Stimulated activated CD4-positive, alpha-beta T cell treated with anti-CD3 and anti-CD28 coated beads, Interleukin-1b, Interleukin-23, amount 100 ng/mL, for 1 hour (primary cell): Measurements from ENCODE around the gene PHLDB1.
"Not testable (repeated sequence)": the region's sequence is repeated elsewhere in the genome, so short reads cannot be mapped to it uniquely, and the experiment has no call there.

Experiments
- DNase-seq, 2 donors: peaks; one replicate each; pipeline ENCODE4 v3.0.0-alpha.2; 2020; ENCODE audit warnings: low read depth in 2 of 2

PHLDB1 gene

DNA sequence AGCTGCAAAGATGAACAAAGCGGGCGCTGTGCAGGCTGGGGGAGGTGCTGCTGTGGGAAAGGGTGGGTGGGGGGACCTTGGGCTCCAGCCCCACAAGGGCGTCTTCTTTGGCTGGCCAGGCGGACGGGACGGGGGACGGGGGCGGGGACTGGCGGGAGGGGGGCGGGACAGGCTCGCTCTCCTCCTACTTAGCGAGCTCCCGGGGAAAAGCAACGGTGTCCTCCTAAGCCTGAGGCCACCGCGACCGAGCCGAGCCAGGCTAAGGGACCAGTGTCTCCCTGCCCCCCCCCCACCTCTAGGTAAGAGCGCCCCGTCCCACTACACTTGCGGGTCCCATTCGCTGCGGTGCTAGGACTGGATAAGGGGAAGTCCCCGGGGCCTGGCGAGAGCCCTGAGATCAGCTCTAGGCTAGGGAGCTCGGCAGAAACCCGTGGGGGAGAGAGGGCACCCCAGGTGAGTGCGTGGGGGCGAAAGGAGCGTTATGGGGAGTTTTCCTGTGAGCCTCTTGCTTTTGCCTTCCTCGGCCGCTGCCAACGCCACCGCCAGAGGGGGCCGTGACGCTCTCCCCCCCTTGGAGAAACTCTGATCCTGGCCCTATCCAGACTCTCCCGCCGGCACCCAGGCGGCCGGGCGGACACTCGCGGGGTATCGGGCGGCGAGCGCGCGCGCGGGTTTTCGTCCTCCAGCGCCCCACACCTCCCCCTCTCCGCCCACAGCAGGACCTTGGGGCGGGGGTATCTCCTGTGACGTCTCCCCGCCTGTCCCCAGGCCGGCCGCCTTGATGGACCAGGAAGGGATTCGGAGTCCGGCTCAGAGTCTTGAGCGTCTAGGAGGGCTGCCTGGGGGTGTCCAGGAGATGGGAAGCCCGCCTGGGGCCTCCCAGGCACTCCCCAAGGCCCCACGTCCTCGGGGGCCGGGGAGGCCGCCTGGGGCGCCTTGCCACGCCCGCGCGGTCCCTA, at the start of gene PHLDB1:
TSS of gene PHLDB1 (plus strand) at position 215 of the 959 bp plus-strand sequence. CDS start 6,222 bp downstream, outside the sequence.
- DNase-seq: peak in 1 of 2 donors; percentile 18

DNA sequence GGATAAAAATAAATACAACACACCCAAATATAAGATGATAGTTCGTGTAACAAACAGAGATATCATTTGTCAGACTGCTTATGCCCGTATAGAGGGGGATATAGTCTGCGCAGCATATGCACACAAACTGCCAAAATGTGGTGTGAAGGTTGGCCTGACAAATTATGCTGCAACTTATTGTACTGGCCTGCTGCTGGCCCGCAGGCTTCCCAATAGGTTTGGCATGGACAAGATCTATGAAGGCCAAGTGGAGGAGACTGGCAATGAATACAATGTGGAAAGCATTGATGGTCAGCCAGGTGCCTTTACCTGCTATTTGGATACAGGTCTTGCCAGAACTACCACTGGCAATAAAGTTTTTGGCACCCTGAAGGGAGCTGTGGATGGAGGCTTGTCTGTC, 46.6 kb upstream of the PHLDB1 start:
- no peak for DNase-seq

DNA sequence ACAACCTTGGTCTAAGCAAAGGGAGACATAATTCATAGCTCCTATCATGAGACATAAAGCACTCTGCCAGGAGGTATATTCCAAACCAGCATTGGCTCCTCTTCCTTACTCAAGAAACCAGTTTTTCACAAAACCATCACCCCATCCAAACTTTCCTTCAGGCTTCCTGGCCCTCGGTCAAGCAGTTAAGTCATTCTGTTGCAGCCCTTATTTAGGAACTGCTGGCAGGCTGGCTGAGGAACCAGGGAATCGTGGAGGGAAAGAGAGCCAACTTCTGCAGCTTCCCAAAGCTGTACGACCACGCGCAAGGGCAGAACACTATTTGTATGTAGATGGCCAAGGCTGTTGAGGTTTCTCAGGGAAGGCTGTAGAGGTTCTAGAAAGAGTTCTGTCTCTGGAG, 42.4 kb upstream of the PHLDB1 start:
- DNase-seq: no peak

DNA sequence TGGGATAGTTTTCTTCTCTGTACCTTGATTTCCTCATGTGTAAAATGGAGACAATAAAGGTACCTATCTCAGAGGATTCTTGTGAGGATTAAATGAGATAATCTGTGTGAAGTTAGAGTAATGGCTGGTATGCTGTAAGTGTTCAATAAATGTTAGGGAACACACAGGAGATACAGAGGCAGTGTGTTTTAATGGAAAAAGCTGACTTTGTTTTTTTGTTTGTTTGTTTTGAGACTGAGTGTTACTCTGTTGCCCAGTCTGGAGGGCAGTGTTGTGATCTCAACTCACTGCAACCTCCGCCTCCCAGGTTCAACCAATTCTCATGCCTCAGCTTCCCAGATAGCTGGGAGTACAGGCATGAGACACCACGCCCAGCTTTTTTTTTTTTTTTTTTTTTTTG, 37.7 kb upstream of the PHLDB1 start:
- DNase-seq: no peak

DNA sequence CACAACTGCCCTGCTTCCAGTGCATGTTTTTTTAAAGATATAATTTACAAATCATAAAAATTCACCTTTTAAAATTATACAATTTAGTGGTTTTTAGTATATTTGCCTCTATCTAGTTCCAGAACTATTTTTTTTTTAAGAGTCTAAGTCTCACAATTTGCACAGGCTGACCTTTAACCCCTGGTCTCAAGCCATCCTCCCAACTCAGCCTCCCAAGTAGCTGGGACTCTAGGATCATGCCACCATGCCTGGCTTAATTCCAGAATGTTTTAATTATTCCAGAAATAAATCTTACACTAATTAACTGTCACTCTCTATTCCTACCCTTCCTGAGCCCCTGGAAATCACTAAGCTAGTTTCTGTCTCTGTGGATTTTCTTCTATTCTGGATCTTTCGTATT, 36.6 kb upstream of the PHLDB1 start:
- no peak for DNase-seq

DNA sequence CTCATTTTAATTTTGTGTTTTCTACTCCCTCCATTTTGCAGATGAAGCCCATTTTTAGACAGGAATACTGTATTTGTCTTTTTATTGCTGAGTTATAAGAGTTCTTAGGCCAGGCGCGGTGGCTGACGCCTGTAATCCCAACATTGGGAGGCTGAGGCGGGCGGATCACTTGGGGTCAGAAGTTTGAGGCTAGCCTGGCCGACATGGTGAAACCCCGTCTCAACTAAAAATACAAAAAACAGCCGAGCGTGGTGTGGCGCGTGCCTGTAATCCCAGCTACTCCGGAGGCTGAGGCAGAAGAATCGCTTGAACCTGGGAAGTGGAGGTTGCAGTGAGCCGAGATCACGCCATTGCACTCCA, 35.7 kb upstream of the PHLDB1 start:
- not testable (repeated sequence) for DNase-seq

DNA sequence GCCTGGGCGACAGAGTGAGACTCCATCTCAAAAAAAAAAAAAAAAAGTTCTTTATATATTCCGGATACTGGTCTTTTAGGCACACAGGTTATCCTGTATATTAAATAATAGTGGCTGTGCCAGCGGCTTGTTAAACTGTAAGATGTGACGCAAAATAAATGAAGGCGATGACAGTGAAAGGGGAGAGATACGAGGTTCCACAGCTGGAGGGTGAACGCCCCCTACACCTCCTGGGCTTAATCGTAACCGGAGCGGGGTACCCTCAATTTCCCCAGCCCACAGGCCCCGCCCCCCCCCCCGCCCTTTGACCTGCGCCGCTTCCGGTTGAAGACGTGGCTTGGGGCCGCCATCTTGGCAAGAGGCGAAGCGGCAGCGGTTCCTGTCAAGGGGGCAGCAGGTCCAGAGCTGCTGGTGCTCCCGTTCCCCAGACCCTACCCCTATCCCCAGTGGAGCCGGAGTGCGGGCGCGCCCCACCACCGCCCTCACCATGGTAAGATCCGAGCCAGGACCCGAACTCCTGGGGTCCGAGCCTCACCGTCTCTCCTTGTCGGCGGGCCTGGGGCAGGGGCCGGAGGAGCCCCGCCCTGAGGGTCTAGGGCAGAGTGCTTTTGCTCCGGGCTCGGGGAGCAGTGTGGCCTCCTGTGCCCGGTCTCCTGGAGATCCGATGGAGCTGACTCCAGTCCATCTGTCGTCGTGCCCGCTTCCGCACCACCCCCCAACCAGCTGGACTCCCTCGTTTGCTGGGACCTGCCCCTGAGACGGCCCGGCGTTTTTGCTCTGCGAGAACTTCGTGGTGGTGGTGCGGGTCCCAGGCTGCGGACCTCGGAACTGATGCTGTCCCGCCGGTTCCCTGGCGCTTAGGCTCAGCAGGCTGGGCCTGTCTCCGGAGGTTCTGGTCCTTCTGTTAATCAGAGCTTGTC, 35.1 kb upstream of the PHLDB1 start, which contains the start of gene ARCN1:
TSS of gene ARCN1 (plus strand) at position 349 of the 920 bp plus-strand sequence. CDS start at position 488, 139 bp downstream.
- DNase-seq: peak; percentile 48 to 60

DNA sequence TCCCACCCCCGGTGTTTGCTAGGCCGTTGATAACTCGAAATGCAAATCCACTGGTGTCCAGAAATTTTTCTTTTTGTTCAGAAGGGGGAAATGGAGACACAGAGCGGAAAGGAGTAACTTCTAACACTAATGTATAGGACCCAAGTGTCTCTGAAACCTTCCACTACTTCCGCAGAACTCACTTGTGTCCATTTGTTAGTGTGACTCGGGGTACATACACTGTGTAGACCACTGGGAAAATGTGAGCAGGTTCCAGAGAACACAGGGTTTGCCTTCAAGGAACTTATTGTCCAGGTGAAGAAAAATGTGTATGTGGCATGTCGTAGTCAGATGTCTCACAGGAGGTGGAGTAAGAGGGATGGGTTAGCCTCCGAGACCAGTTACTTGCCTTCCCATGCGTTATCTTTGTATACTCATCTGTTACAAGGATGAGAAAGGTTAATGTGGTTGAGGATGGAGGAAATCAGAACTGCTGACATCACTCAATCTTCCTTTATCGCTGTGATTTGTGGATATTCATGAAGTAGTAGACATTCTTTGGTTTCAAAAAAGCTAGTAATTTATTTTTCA, 34.3 kb upstream of the PHLDB1 start:
- no peak for DNase-seq

DNA sequence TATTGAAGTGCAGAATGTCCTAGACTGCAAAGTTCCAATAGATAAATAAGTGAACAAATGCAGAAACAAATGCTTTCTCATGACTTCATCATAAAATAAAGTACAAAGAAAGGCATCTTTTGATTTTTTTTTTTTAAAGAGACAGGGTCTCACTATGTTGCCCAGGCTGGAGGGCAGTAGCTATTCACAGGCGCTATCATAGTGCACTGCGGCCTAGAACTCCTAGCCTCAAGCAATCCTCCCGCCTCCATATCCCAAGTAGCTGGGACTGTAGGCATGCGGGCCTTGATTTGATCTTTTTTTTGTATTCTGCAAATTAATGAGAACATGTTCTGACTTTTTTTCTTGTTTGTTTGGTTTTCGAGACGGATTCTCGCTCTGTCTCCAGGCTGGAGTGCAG, 32.8 kb upstream of the PHLDB1 start:
- no peak for DNase-seq

DNA sequence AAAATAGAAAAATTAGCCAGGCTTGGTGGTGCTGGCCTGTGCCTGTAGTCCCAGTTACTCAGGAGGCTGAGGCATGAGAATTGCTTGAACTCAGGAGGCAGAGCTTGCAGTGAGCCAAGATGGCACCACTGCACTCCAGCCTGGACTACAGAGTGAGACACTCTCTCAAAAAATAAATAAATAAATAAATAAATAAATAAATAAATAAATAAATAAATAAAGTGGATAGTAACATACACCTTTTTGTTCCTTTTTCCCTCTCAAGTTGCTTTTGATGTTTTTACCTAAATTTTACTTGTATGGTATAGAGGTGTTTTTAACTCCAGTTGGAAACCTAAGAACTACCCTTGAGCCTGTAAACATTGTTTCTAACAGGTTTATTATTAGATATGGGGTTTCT, 29.4 kb upstream of the PHLDB1 start:
- not testable (repeated sequence) for DNase-seq

DNA sequence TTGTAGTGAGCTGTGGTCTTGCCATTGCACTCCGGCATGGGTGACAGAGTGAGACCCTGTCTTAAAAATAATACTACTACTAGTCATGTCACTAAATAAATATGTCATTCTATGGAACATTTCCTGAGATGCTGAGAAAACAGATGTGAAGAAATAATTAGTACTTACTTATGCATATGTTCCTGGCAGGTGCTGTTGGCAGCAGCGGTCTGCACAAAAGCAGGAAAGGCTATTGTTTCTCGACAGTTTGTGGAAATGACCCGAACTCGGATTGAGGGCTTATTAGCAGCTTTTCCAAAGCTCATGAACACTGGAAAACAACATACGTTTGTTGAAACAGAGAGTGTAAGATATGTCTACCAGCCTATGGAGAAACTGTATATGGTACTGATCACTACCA, 26.4 kb upstream of the PHLDB1 start:
- DNase-seq: no peak

DNA sequence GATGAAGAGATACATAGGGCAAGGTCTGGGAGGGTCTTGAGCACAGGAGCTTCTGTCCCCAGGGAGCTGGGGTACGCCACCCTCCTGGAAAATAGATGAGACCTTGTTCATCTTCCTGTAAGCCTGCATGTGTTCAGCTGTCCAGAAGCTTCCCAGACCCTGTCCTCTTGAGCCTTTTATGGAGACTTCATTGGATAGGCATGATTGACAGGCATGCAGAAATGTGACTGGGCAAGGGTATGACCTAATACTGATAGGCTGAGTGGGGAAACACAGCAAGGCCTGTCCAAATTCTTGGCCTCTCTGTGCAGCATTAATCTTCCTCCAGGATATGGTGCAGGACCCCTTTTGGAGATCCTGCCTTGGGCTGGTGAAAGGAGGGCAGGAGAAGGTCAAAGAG, 19.5 kb upstream of the PHLDB1 start:
- DNase-seq: no peak

DNA sequence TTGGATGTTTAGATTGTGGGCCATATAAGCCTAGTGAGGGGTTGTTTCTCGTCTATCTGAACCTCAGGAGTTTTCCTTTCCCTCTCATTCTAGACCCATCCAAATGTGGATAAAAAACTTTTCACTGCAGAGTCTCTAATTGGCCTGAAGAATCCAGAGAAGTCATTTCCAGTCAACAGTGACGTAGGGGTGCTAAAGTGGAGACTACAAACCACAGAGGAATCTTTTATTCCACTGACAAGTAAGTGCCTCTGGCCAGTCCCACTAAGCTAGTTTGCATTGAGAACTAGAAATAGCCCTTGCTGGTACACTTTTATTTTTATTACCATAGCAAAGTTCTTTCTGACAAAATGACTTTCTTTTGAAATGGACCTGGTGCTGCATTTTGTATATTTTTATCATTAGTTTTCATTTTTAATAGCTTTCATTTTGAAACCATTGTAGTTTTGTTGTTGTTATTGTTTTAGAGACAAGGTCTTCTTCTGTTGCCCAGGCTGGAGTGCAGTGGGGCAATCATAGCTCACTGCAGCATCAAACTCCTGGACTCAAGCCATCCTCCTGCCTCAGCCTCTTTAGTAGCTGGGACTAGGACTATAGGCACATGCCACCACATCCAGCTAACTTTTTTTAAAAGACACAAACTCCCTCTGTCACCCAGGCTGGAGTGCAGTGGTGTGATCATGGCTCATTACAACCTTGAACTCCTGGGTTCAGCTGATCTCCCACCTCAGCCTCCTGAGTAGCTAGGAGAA, 14.6 kb upstream of the PHLDB1 start:
- no peak for DNase-seq

DNA sequence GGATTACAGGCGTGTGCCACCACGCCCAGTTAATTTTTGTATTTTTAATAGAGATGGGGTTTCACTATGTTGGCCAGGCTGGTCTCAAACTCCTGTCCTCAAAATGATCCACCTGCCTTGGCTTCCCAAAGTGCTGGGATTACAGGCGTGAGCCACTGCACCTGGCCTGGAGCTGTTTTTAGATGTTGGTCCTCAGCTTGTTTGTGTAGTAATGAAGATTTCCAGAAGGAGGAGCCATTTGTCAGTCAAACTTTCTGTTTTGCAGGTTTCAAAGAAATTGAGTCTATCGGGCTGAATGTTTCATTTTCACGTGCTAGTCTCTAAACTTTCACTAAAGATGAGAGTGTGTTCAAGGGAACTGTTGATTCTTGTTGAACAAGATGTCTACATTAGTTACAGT, 12.4 kb upstream of the PHLDB1 start:
- not testable (repeated sequence) for DNase-seq

DNA sequence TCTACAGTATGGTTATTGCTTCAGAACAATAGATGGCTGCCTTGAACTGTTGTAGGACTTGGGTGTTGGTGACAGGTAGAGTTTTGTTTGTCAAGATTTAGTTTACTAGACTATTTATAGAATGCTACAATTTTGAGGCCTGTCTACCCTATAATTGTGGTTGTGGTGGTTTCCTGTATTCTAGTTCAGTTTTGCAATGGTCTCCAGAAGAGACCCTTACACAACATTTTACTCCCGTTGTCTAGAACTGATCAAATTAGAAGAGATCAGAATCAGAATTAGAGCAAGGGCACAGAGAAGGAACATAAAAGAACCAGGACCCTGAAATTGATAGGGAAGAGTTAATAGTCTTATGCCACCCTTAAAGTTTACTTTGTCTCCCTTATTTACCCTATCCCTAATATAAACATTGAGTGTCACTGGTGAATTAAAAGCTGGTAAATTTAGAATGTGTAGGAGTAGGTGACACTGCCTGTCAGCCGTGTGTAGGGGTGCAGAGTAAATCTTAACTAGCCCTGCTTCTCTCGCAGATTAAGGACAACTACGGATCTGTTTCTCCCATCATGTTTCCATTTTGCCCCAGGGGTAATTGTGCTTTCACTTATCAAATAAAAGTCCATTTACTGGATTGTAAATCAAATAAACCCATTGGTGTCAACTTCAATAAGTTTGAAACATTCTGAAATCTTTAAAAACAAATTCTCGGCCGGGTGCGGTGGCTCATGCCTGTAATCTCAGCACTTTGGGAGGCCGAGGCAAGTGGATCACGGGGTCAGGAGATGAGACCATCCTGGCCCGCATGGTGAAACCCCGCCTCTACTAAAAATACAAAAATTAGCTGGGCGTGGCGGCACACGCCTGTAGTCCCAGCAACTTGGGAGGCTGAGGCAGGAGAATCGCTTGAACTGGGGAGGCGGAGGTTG, 10.9 kb upstream of the PHLDB1 start:
- DNase-seq: no peak

DNA sequence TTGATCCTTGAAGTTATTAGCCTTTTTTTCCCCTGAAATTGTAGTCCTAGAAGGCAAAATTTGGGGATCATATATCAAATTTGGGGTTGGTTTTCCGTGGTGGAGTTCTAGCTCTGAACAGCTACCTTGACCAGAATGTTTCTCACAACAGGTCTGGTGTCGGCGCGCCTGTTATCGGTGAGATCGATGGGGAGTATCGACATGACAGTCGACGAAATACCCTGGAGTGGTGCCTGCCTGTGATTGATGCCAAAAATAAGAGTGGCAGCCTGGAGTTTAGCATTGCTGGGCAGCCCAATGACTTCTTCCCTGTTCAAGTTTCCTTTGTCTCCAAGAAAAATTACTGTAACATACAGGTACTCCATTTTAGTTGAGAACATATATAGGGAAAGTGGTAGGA, 9.9 kb upstream of the PHLDB1 start:
- no peak for DNase-seq

DNA sequence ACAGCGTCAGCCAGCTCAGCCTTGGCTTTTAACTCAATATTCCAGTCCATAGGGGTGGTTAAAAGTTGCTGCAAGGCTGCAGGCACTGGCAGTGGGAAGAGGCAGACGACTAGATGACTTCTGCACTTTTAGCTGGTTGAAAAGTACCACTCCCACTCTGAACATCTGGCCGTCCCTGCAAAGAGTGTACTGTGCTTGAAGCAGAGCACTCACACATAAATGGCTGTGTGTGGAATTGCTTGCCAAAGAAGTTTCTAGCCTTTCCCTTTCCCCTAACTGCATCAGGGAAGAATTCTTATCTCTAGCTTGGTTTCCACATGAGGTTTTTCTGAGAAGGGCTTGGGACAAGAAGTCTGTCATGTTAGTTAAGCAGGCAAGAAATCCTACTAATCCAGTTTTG, 5.1 kb upstream of the PHLDB1 start:
- no peak for DNase-seq

DNA sequence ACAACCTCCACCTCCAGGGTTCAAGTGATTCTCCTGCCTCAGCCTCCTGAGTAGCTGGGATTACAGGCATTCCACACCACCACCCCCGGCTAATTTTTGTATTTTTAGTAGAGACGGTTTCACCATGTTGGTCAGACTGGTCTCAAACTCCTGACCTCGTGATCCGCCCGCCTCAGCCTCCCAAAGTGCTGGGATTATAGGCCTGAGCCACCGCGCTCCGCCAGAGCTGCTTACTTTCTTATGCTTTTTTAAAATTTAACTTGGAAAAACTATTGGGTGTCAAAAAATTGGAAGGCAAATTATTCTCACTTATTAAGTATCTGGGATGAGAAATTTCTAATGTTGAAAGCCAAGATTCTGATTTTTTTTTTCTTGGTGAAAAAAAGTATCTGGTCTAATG, 3.7 kb upstream of the PHLDB1 start:
- not testable (repeated sequence) for DNase-seq

DNA sequence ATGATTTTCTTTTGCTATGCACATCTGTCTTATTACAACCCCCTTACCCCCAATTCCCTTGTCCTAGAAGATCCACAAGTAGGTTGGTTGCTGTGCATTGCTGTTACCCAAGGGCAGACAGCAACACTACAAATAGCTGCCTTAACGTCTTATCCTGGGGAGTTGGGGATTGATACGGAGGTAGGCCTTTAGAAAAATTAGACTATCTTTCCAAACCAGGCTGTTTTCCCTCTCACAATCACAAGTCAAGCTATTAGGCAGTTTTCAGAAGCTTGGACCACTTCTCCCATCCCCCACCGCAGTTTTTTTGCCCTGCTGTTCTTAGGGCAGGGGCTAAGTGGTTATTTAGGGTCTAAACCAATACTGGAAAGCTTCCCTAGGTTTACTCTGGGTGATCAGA, 2.8 kb upstream of the PHLDB1 start:
- DNase-seq: no peak
